Ishikawa (cell line): Measurements from ENCODE around the gene TRIOBP.

ENCODE experiments used
- CEBPB ChIP-seq: IDR thresholded peaks from 2 replicates; pipeline ENCODE4 v1.6.1; 2012
- CREB1 ChIP-seq: IDR thresholded peaks from 2 replicates; pipeline ENCODE4 v1.6.1; 2012; ENCODE audit warnings: low read depth
- EGR1 ChIP-seq: IDR thresholded peaks from 2 replicates; pipeline ENCODE4 v1.6.1; 2012
- EP300 ChIP-seq: IDR thresholded peaks from 2 replicates; pipeline ENCODE4 v1.6.1; 2012; ENCODE audit warnings: borderline replicate concordance
- NFIC ChIP-seq: IDR thresholded peaks from 2 replicates; pipeline ENCODE4 v1.6.1; 2012
- RAD21 ChIP-seq: IDR thresholded peaks from 2 replicates; pipeline ENCODE4 v1.6.1; 2012; ENCODE audit warnings: low read depth
- TAF1 ChIP-seq: IDR thresholded peaks from 2 replicates; pipeline ENCODE4 v1.6.1; 2012; ENCODE audit warnings: low read depth, mild to moderate bottlenecking
- TEAD4 ChIP-seq: IDR thresholded peaks from 2 replicates; pipeline ENCODE4 v1.6.1; 2012
- YY1 ChIP-seq: IDR thresholded peaks from 2 replicates; pipeline ENCODE4 v1.6.1; 2012; ENCODE audit warnings: low read depth
- ZBTB7A ChIP-seq: IDR thresholded peaks from 2 replicates; pipeline ENCODE4 v1.6.1; 2012; ENCODE audit warnings: low read depth
- TF ChIP-seq, protein P1 (sequence below): IDR thresholded peaks from 2 replicates; pipeline ENCODE4 v1.6.1; 2012; ENCODE audit warnings: low read depth, mild to moderate bottlenecking
- TF ChIP-seq, protein P2 (sequence below): IDR thresholded peaks from 2 replicates; pipeline ENCODE4 v1.6.1; 2012
- TF ChIP-seq, protein P3 (sequence below): IDR thresholded peaks from 2 replicates; pipeline ENCODE4 v1.6.1; 2012

DNA sequence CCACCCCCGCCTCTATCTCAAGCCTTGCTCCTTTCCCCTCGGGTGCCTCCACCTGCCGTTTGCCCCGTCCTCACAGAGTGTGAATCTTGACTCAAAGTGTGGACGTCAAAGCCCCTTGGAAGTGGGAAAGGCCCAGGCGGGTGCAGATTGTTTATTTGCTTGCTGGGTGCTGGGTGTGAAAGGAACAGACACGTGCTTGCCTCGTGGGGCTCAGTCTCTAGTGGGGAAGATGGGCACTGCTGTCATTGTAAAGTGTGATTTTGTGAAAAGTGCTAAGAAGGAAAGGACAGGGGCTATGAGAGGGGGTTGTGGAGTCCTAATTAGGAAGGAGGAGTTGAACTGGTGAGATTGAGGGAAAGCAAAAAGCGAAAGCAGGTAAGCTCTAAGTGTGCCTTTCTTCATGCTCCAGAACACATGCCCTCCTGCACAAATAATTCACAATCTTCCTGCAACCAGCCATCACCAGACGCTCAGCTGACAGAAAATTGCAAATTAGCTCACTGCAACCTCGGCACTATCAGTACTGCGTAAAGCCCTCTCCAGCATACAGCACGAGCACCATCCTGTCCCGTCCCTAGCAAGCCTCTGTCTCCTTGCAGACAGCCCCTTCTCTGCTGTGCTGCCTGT is 101.1 kb downstream of the TRIOBP start:
- TF ChIP-seq CEBPB, result no peak
- TF ChIP-seq YY1, result no peak
- no peak for TF ChIP-seq CREB1
- no peak for TF ChIP-seq ZBTB7A
- TF ChIP-seq, protein P1, sequence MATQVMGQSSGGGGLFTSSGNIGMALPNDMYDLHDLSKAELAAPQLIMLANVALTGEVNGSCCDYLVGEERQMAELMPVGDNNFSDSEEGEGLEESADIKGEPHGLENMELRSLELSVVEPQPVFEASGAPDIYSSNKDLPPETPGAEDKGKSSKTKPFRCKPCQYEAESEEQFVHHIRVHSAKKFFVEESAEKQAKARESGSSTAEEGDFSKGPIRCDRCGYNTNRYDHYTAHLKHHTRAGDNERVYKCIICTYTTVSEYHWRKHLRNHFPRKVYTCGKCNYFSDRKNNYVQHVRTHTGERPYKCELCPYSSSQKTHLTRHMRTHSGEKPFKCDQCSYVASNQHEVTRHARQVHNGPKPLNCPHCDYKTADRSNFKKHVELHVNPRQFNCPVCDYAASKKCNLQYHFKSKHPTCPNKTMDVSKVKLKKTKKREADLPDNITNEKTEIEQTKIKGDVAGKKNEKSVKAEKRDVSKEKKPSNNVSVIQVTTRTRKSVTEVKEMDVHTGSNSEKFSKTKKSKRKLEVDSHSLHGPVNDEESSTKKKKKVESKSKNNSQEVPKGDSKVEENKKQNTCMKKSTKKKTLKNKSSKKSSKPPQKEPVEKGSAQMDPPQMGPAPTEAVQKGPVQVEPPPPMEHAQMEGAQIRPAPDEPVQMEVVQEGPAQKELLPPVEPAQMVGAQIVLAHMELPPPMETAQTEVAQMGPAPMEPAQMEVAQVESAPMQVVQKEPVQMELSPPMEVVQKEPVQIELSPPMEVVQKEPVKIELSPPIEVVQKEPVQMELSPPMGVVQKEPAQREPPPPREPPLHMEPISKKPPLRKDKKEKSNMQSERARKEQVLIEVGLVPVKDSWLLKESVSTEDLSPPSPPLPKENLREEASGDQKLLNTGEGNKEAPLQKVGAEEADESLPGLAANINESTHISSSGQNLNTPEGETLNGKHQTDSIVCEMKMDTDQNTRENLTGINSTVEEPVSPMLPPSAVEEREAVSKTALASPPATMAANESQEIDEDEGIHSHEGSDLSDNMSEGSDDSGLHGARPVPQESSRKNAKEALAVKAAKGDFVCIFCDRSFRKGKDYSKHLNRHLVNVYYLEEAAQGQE, result no peak
- TF ChIP-seq TEAD4, result no peak
- TF ChIP-seq, protein P2, sequence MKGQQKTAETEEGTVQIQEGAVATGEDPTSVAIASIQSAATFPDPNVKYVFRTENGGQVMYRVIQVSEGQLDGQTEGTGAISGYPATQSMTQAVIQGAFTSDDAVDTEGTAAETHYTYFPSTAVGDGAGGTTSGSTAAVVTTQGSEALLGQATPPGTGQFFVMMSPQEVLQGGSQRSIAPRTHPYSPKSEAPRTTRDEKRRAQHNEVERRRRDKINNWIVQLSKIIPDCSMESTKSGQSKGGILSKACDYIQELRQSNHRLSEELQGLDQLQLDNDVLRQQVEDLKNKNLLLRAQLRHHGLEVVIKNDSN, result no peak
- no peak for TF ChIP-seq NFIC
- TF ChIP-seq TAF1, result no peak
- TF ChIP-seq EGR1, result no peak
- no peak for TF ChIP-seq RAD21
- no peak for TF ChIP-seq EP300
- TF ChIP-seq, protein P3, sequence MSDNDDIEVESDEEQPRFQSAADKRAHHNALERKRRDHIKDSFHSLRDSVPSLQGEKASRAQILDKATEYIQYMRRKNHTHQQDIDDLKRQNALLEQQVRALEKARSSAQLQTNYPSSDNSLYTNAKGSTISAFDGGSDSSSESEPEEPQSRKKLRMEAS, result no peak
